Naive thymus-derived CD4-positive, alpha-beta T cell (primary cell): Measurements from ENCODE around the gene EFNA3. TPM values are rescaled to one million over a fixed set of nuclear protein-coding genes. Genes with fewer than 3 reads are reported as not detected.

Experiments
- ATAC-seq: fragments of 150-1000 bp; cut with Tn5 transposase; 2 replicates; pipeline ENCODE4 v1.10.0; 2021; ENCODE audit warnings: mild to moderate bottlenecking, moderate library complexity
- CTCF ChIA-PET: fragments of 350-600 bp; sonication (Branson Sonifier 250); formaldehyde crosslinking; loops from one replicate; lab custom pipeline; 2021; ENCODE audit warnings: antibody characterized with exemption; lab: Charles Lee
- POLR2A ChIA-PET: fragments of 350-600 bp; sonication (Branson Sonifier 250); formaldehyde crosslinking; loops from one replicate; lab custom pipeline; 2021; ENCODE audit warnings: antibody characterized with exemption, inconsistent platforms; lab: Charles Lee
- DNase-seq, 9 donors: peaks; one replicate each; pipeline versions ENCODE4 v3.0.0 to v3.0.0-alpha.2; 2020 to 2022; ENCODE audit warnings: mixed read lengths in 1 of 9
- H3K27ac ChIP-seq: one replicate; pipeline ENCODE4 v1.7.0; 2013; ENCODE audit warnings: mild to moderate bottlenecking, low read depth, low read length, moderate library complexity
- H3K27me3 ChIP-seq, 2 donors: one replicate each; pipeline ENCODE4 v1.7.0; 2013; ENCODE audit warnings: low read length in 2 of 2, mild to moderate bottlenecking in 2 of 2, moderate library complexity in 2 of 2; ENCODE audit not compliant: control insufficient read depth in 2 of 2, insufficient read depth in 2 of 2
- H3K36me3 ChIP-seq, 3 experiments: 1 replicate in 2 of 3; 2 replicates in 1 of 3; pipeline ENCODE4 v1.7.0; 2013; ENCODE audit warnings: low read length in 3 of 3, mild to moderate bottlenecking in 3 of 3, moderate library complexity in 1 of 3; ENCODE audit not compliant: insufficient read depth in 3 of 3, control insufficient read depth in 2 of 3
- H3K4me1 ChIP-seq, 2 donors: one replicate each; pipeline ENCODE4 v1.7.0; 2013; ENCODE audit warnings: low read length in 2 of 2, mild to moderate bottlenecking in 2 of 2, moderate library complexity in 1 of 2; ENCODE audit not compliant: control insufficient read depth in 2 of 2, insufficient read depth in 2 of 2
- H3K4me3 ChIP-seq: 2 replicates; pipeline ENCODE4 v1.7.0; 2013; ENCODE audit warnings: mild to moderate bottlenecking, low read length
- H3K9me3 ChIP-seq, 3 experiments: 1 replicate in 2 of 3; 2 replicates in 1 of 3; pipeline ENCODE4 v1.7.0; 2013; ENCODE audit warnings: low read length in 3 of 3; ENCODE audit not compliant: control insufficient read depth in 2 of 3
- H3K27ac Mint-ChIP-seq, 9 donors: one replicate each; pipeline ENCODE4 v1.8.0; 2020 to 2022; ENCODE audit warnings: mixed read lengths in 9 of 9, mild to moderate bottlenecking in 8 of 9, moderate library complexity in 5 of 9, inconsistent platforms in 2 of 9
- H3K27me3 Mint-ChIP-seq, 5 donors: one replicate each; pipeline ENCODE4 v1.8.0; 2021 to 2022; ENCODE audit warnings: mixed read lengths in 5 of 5, mild to moderate bottlenecking in 1 of 5
- H3K36me3 Mint-ChIP-seq, 5 donors: one replicate each; pipeline ENCODE4 v1.8.0; 2020 to 2022; ENCODE audit warnings: mixed read lengths in 5 of 5, mild to moderate bottlenecking in 3 of 5, inconsistent platforms in 1 of 5
- H3K4me1 Mint-ChIP-seq, 7 donors: one replicate each; pipeline ENCODE4 v1.8.0; 2020 to 2022; ENCODE audit warnings: mixed read lengths in 7 of 7, mild to moderate bottlenecking in 3 of 7, inconsistent platforms in 1 of 7
- H3K4me3 Mint-ChIP-seq, 10 donors: one replicate each; pipeline ENCODE4 v1.8.0; 2020 to 2022; ENCODE audit warnings: mild to moderate bottlenecking in 10 of 10, mixed read lengths in 10 of 10, moderate library complexity in 6 of 10, inconsistent platforms in 2 of 10
- H3K9me3 Mint-ChIP-seq, 11 donors: one replicate each; pipeline ENCODE4 v1.8.0; 2020 to 2022; ENCODE audit warnings: mixed read lengths in 11 of 11, mild to moderate bottlenecking in 4 of 11, inconsistent platforms in 1 of 11, moderate library complexity in 1 of 11
- intact Hi-C, 2 donors: fragments of 100-400 bp; cut with micrococcal nuclease; formaldehyde crosslinking; loops; one replicate each; pipeline ENCODE4 v1.15.1; 2023
- polyA plus RNA-seq, 2 donors: library from polyadenylated mRNA; unstranded; fragments of 300-500 nt; fragmentation: Illumina TruSeq; gene quantifications; one replicate each; pipeline ENCODE4 v1.2.3, GENCODE V29; 2021
- total RNA-seq, 6 experiments: library from RNA in 5 of 6; stranded (reverse) in 5 of 6; gene quantifications; 1 replicate in 5 of 6; 2 replicates in 1 of 6; pipeline ENCODE4 v1.2.3 and lab custom pipeline; 2021 to 2026

The EFNA3 gene
- total and polyA plus RNA-seq, 7 experiments from 2014 or later: 0.42 to 4.0 (median 1.7) TPM

DNA sequence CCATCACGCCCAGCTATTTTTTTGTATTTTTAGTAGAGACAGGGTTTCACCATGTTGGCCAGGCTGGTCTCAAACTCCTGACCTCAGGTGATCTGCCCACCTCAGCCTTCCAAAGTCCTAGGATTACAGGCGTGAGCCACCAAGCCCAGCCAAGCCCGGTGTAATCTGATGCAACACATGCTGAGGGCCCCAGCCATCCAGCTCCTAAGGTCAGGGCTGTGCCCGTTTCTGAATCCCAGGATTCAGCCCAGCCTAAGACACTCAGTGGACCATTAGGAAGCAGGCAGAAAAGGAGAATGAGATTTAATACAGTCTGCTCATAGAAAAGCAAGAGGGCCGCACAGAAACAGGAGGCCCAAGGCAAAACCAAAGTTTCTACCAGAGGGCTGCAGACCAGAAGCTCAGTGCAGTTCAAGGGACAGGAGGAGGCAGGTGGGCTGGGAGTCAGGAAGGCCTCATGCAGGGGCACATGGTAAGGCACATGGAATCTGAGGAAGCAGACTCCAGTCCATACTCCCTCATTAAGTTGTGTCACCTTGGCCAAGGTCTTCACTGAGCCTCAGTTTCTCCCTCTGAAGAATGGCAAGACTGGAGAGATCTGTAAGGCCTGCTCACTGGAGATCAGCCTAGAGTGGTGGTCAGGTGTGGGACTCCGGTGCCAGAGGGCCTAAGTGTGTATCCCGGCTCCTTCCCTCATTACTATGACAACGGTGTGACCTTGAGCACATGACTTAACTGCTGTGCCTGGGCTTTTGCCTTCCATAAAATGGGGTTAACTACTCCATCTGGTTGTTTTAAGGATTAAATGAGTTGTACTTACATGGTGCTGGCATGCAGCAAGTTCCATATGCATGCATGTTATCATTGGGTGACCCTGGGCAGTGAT is 29.9 kb upstream of the EFNA3 start:
- H3K27me3 Mint-ChIP-seq: no peaks in the 10 kb centered on the region
- intact Hi-C loops: no loop called here
- peak overlapping the region in 2 of 9 donors; percentile 1 to 10 for H3K27ac Mint-ChIP-seq

DNA sequence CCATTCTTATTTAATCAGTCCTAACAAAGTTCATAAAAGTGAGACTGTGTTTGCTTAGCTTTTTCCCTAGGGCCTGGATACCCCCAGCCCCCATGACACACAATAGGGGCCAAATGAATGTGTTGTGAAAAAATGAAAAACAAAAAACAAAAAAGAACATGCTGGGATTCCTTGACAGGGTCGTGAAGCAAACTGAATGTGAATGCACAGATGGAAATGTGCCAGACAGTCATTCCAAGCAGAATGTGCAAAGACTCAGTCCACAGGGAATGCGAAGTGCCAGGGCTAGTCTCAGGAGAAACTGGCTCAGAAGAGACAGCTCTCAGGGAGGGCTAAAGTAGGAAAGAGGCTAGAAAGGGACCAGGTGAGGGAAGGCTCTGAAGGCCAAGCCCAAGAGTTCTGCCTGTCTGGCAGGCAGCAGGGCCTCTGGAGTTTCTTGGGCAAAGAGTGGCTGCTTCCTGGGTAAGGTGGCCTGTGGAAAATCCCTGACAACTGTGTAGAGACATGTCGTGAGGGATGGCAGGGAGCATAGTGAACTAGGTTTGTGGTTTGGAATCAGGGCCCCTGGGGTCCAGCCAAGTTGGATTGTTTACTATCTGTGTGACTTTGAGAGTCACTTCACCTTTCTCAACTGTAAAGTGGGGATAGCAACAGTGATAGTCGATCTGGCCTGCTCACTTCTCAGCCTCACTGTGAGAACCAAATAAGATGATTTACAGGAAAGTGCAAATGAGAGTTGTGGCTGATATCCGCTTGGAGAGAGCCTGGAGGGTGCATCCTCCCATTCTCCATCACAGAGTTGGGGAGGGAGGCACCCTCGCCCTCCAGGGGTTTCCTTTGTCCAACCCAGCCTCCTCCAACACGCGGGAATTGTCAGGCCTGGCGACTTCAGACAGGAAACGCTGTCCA is 28.7 kb upstream of the EFNA3 start:
- no peaks in the 10 kb centered on the region for H3K27me3 Mint-ChIP-seq
- H3K9me3 Mint-ChIP-seq: no peaks in the 10 kb centered on the region
- H3K27ac Mint-ChIP-seq: peak overlapping the region; percentile 34 to 69 (median 60)
- H3K36me3 Mint-ChIP-seq: no peaks in the 10 kb centered on the region
- DNase-seq (no peak), ATAC-seq (no peak)
- Histone ChIP-seq H3K27ac (peak overlapping the region; percentile 68), H3K9me3 (no peaks in the 10 kb centered on the region), H3K4me3 (peak overlapping the region; percentile 59), H3K4me1 (peaks cover 5 to 13% of the 10 kb centered on the region in 2 donors), H3K36me3 (no peaks in the 10 kb centered on the region), H3K27me3 (no peaks in the 10 kb centered on the region)
- ChIA-PET CTCF (interaction anchor here (1.3 to 1.8 kb wide), 5 partner anchors 8 to 35 kb away, joined by 4 to 8 read pairs (median 4); no protein-coding TSS in a partner anchor), POLR2A (interaction anchor here (1.2 to 1.4 kb wide), 5 partner anchors 8 to 67 kb away, joined by 3 to 5 read pairs (median 3); partner anchors contain the start of gene FLAD1)
- intact Hi-C loops: loop anchor here (2.0 to 5.0 kb wide), 3 partner anchors 33 to 778 kb away; partner anchors contain the start of gene HAX1 (in 1 of the 2)
- peak overlapping the region; percentile 64 to 90 (median 87) for H3K4me3 Mint-ChIP-seq
- H3K4me1 Mint-ChIP-seq: peaks cover 18 to 38% (median 30%) of the 10 kb centered on the region in 7 donors

More for the DNA sequence above, 29.9 kb upstream of the EFNA3 start:
- H3K4me3 ChIP-seq: no peak overlapping the region
- H3K27ac ChIP-seq: no peak overlapping the region
- ChIA-PET POLR2A (interaction anchor here (1.2 to 1.6 kb wide), 2 partner anchors 17 to 69 kb away, joined by 3 read pairs; no protein-coding TSS in a partner anchor), CTCF (interaction anchor here (0.7 to 8.5 kb wide), 5 partner anchors 10 to 37 kb away, joined by 3 to 138 read pairs (median 4); no protein-coding TSS in a partner anchor)
- no peaks in the 10 kb centered on the region for H3K9me3 ChIP-seq
- H3K4me3 Mint-ChIP-seq: peak overlapping the region in 4 of 10 donors; percentile 25 to 58 (median 36)
- H3K36me3 Mint-ChIP-seq: no peaks in the 10 kb centered on the region
- peaks cover 22 to 44% (median 31%) of the 10 kb centered on the region in 7 donors for H3K4me1 Mint-ChIP-seq
- H3K27me3 ChIP-seq: no peaks in the 10 kb centered on the region
- ATAC-seq: no peak
- DNase-seq: no peak
- peaks cover 5 to 13% of the 10 kb centered on the region in 2 donors for H3K4me1 ChIP-seq
- no peaks in the 10 kb centered on the region for H3K9me3 Mint-ChIP-seq
- no peaks in the 10 kb centered on the region for H3K36me3 ChIP-seq

DNA sequence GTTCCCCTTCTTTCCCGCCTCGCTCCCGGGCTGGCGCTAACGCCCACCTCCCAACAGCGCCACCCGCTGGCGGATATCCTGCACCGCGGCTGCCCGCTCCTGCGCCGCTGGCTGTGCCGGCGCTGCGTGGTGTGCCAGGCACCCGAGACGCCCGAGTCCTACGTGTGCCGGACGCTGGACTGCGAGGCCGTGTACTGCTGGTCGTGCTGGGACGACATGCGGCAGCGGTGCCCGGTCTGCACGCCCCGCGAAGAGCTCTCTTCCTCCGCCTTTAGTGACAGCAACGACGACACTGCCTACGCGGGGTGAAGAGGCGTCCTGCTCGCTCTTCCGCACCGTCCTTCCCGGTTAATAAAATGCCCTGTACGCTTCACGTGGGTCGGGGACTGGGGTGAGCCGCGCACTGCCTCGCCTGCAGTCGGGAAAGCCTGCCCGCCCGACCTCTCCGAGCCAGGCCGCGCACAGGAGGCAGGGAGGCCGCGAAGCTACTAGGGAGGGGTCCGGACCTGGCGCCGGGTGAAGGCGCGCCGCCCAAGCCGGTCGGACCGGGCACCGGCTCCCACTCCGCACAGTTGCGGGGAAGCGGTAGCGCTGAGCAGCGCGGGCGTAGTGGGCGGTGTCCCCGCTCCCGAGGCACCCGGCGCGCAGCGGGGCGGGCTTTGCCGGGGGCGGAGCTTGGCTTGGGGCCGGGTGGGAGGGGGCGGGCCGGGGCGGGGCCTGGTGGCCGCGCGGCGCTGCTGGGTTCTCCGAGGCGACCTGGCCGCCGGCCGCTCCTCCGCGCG is 27.9 kb upstream of the EFNA3 start, which contains the start of gene ADAM15:
Gene ADAM15, plus strand, starts transcription at position 757 of the 782 bp plus-strand sequence. CDS start 71 bp downstream, outside the sequence.
- POLR2A ChIA-PET: interaction anchor here (0.7 to 1.4 kb wide), 9 partner anchors 8 to 68 kb away, joined by 3 to 6 read pairs (median 3); partner anchors contain the start of gene FLAD1
- no peaks in the 10 kb centered on the region for H3K27me3 Mint-ChIP-seq
- DNase-seq (peak; percentile 56 to 88 (median 74)), ATAC-seq (peak; percentile 90)
- CTCF ChIA-PET: interaction anchor here (0.6 to 2.6 kb wide), 13 partner anchors 9 to 651 kb away, joined by 3 to 8 read pairs (median 4); no protein-coding TSS in a partner anchor
- H3K36me3 ChIP-seq: peaks cover 0 to 4% (median 0%) of the 10 kb centered on the region in 3 experiments
- peak within 1 kb of the TSS; percentile 72 for H3K27ac ChIP-seq
- H3K4me1 ChIP-seq: peaks cover 5 to 13% of the 10 kb centered on the region in 2 donors
- H3K9me3 ChIP-seq: no peaks in the 10 kb centered on the region
- H3K27me3 ChIP-seq: no peaks in the 10 kb centered on the region
- intact Hi-C loops: loop anchor here (1.0 to 5.0 kb wide), 6 partner anchors 33 to 778 kb away; partner anchors contain the start of genes CKS1B (in 2 of the 2) and HAX1 (in 1 of the 2)
- H3K27ac Mint-ChIP-seq: peak within 1 kb of the TSS in 8 of 9 donors; percentile 47 to 85 (median 70)
- H3K4me3 ChIP-seq: peak within 1 kb of the TSS; percentile 66
- no peaks in the 10 kb centered on the region for H3K9me3 Mint-ChIP-seq
- peak within 1 kb of the TSS; percentile 74 to 91 (median 88) for H3K4me3 Mint-ChIP-seq
- no peaks in the 10 kb centered on the region for H3K36me3 Mint-ChIP-seq
- H3K4me1 Mint-ChIP-seq: peaks cover 14 to 31% (median 23%) of the 10 kb centered on the region in 7 donors

DNA sequence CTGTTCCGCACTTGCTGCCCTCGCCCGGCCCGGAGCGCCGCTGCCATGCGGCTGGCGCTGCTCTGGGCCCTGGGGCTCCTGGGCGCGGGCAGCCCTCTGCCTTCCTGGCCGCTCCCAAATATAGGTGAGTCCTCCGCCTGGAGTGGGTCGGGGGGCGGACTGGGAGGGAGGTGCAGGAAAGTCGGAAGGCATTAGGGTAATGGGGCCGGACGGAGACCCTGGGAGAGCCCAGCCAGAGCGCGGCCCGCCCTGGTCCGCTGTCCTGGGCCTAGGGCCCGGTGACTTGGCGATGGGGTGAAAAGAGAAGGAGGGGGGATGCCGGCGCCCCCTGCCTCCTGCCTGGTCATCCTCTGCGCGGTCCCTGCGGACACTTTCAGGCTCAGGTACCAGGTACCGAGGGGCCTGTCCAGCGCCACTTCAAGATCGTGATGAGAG is 27.3 kb upstream of the EFNA3 start:
- POLR2A ChIA-PET: interaction anchor here (0.7 to 1.4 kb wide), 9 partner anchors 8 to 68 kb away, joined by 3 to 6 read pairs (median 3); partner anchors contain the start of gene FLAD1
- Histone ChIP-seq H3K9me3 (no peaks in the 10 kb centered on the region), H3K27ac (peak overlapping the region; percentile 72), H3K4me1 (peaks cover 5 to 13% of the 10 kb centered on the region in 2 donors), H3K36me3 (peaks cover 0 to 10% (median 0%) of the 10 kb centered on the region in 3 experiments), H3K27me3 (no peaks in the 10 kb centered on the region), H3K4me3 (peak overlapping the region; percentile 66)
- H3K4me3 Mint-ChIP-seq: peak overlapping the region; percentile 74 to 91 (median 82)
- intact Hi-C loops: loop anchor here (1.0 to 5.0 kb wide), 6 partner anchors 34 to 779 kb away; partner anchors contain the start of genes CKS1B (in 2 of the 2) and HAX1 (in 1 of the 2)
- H3K27ac Mint-ChIP-seq: peak overlapping the region in 4 of 9 donors; percentile 20 to 63 (median 34)
- CTCF ChIA-PET: interaction anchor here (0.6 to 2.6 kb wide), 13 partner anchors 8 to 49 kb away, joined by 3 to 11 read pairs (median 4); no protein-coding TSS in a partner anchor
- peaks cover 0 to 4% (median 0%) of the 10 kb centered on the region in 5 donors for H3K36me3 Mint-ChIP-seq
- no peak for DNase-seq
- no peaks in the 10 kb centered on the region for H3K9me3 Mint-ChIP-seq
- no peaks in the 10 kb centered on the region for H3K27me3 Mint-ChIP-seq
- ATAC-seq: peak; percentile 3
- H3K4me1 Mint-ChIP-seq: peaks cover 14 to 31% (median 23%) of the 10 kb centered on the region in 7 donors

DNA sequence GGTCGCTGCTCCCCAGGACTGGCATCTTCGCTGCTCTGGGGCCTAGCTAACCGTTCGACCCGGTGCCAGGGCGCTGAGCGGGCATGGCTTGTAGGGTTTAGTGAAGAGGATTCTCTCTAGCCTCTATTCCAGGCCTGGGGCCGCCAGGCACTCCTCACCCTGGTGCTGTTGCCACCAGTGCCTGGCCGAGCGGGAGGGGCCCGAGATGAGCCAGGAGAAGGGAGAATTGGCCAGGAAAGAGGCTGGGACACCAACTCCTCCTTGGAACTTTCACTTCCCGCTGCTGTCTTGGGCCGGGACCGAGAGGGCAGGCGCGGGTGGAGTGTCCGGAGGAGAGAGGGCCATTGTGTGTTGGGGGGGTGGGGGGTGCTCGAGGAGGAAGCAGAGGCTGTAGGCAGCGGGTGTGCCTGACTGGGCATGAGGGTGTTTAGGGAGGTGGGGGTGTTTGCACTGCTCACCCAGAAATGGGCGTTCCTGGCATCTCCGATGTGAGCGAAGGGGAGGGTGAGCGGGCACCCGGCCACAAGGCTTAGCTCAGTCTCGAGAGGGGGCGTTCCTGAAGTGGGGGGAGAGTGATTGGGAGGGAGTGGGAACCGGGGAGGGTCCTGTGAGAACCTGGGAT is 26.7 kb upstream of the EFNA3 start:
- peak overlapping the region; percentile 72 for H3K27ac ChIP-seq
- CTCF ChIA-PET: interaction anchor here (0.6 to 3.2 kb wide), 10 partner anchors 8 to 924 kb away, joined by 3 to 11 read pairs (median 4); partner anchors contain the start of gene EFNA4

More for the DNA sequence above, 26.7 kb upstream of the EFNA3 start:
- ATAC-seq: peak; percentile 42
- peak overlapping the region; percentile 66 for H3K4me3 ChIP-seq
- H3K9me3 ChIP-seq: no peaks in the 10 kb centered on the region
- DNase-seq: peak in 7 of 9 donors; percentile 28 to 59 (median 40)
- no peaks in the 10 kb centered on the region for H3K27me3 Mint-ChIP-seq
- H3K27ac Mint-ChIP-seq: peak overlapping the region in 5 of 9 donors; percentile 38 to 81 (median 63)
- peaks cover 14 to 31% (median 23%) of the 10 kb centered on the region in 7 donors for H3K4me1 Mint-ChIP-seq
- no peaks in the 10 kb centered on the region for H3K9me3 Mint-ChIP-seq
- H3K36me3 Mint-ChIP-seq: peaks cover 0 to 6% (median 0%) of the 10 kb centered on the region in 5 donors
- POLR2A ChIA-PET: interaction anchor here (0.7 to 1.6 kb wide), 10 partner anchors 9 to 97 kb away, joined by 3 to 6 read pairs (median 3); partner anchors contain the start of gene FLAD1
- peaks cover 0 to 13% (median 0%) of the 10 kb centered on the region in 3 experiments for H3K36me3 ChIP-seq
- H3K4me3 Mint-ChIP-seq: peak overlapping the region; percentile 74 to 91 (median 82)
- peaks cover 5 to 13% of the 10 kb centered on the region in 2 donors for H3K4me1 ChIP-seq
- intact Hi-C loops: loop anchor here (1.0 to 5.0 kb wide), 7 partner anchors 9 to 780 kb away; partner anchors contain the start of genes CKS1B (in 2 of the 2) and HAX1 (in 1 of the 2)
- no peaks in the 10 kb centered on the region for H3K27me3 ChIP-seq
